Stimulated activated effector memory CD8-positive, alpha-beta T cell treated with anti-CD3 and anti-CD28 coated beads, Interleukin-12 subunit alpha, Interleukin-12 subunit beta, amount 100 ng/mL, for 72 hours (primary cell): ENCODE results near the gene SQSTM1.
"Not testable (repeated sequence)": the region's sequence is repeated elsewhere in the genome, so short reads cannot be mapped to it uniquely, and the experiment has no call there.

Experiments used
- ATAC-seq: fragments of 150-1000 bp; cut with Tn5 transposase; 2 replicates; pipeline ENCODE4 v1.10.0; 2021
- DNase-seq, 2 donors: peaks; one replicate each; pipeline ENCODE4 v3.0.0; 2021 to 2022; ENCODE audit warnings: low spot score in 2 of 2
- H3K27ac Mint-ChIP-seq: one replicate; pipeline ENCODE4 v1.8.0; 2022; ENCODE audit warnings: mild to moderate bottlenecking, mixed read lengths
- H3K36me3 Mint-ChIP-seq: one replicate; pipeline ENCODE4 v1.8.0; 2022; ENCODE audit warnings: mild to moderate bottlenecking, mixed read lengths
- H3K4me1 Mint-ChIP-seq: one replicate; pipeline ENCODE4 v1.8.0; 2022; ENCODE audit warnings: mixed read lengths
- H3K4me3 Mint-ChIP-seq: one replicate; pipeline ENCODE4 v1.8.0; 2022; ENCODE audit warnings: mild to moderate bottlenecking, mixed read lengths
- H3K9me3 Mint-ChIP-seq: one replicate; pipeline ENCODE4 v1.8.0; 2022; ENCODE audit warnings: mixed read lengths

SQSTM1 gene

DNA sequence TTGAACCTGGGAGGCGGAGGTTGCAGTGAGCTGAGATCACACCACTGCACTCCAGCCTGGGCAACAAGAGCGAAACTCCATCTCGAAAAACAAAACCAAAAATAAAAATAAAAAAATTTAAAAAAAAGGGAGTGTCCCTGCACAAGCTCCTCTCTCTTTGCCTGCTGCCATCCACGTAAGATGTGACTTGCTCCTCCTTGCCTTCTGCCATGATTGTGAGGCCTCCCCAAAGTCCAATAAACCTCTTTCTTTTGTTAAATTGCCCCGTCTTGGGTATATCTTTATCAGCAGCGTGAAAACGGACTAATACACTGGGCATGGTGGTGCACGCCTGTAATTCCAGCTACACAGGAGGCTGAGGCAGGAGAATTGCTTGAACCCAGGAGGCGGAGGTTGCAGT lies 31.4 kb upstream of the SQSTM1 start:
- H3K27ac Mint-ChIP-seq = peak overlapping the region; percentile 52
- peaks cover 15% of the 10 kb centered on the region for H3K4me1 Mint-ChIP-seq
- H3K36me3 Mint-ChIP-seq = peaks cover 27% of the 10 kb centered on the region
- H3K9me3 Mint-ChIP-seq, ATAC-seq, H3K4me3 Mint-ChIP-seq, DNase-seq: not testable (repeated sequence)

DNA sequence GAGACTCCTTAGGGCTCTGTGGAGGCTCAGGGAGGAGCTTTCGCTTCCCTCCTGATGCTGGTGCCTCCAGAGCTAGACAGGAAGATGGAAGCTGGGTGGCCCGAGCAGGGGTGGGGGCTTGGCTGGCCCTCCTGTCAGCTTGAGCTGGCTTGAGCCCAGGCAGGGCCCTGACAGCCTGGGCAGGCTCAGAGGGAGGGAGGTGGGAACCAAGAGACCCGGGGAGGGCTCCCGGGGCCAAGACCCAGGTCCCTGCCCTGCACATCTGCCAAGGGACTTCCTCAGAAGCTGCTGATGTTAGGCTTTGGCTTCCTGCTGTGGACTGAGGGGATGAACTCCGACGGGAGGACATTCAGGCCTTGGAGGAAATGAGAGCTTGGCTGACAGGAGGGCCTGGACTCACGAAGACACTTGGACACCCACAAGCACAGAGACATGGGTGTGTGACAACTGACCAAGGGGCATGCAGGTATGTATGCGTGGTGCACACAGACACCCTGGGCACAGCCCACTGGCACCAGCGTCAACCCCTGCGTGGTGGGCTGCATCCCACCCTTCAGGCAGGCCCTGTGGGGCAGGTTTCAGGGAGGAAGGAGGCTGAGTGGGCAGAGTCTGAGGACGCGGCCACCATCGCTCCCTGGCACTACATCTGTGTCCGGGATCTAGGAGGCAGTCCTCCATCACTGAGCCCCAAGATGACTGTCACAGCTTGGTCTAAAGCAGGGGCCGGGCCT lies 28.7 kb upstream of the SQSTM1 start:
- Mint-ChIP-seq H3K4me1 (peaks cover 32% of the 10 kb centered on the region), H3K4me3 (no peak overlapping the region), H3K27ac (peak overlapping the region; percentile 70), H3K9me3 (no peaks in the 10 kb centered on the region), H3K36me3 (peaks cover 26% of the 10 kb centered on the region)
- no peak for DNase-seq
- ATAC-seq = no peak

DNA sequence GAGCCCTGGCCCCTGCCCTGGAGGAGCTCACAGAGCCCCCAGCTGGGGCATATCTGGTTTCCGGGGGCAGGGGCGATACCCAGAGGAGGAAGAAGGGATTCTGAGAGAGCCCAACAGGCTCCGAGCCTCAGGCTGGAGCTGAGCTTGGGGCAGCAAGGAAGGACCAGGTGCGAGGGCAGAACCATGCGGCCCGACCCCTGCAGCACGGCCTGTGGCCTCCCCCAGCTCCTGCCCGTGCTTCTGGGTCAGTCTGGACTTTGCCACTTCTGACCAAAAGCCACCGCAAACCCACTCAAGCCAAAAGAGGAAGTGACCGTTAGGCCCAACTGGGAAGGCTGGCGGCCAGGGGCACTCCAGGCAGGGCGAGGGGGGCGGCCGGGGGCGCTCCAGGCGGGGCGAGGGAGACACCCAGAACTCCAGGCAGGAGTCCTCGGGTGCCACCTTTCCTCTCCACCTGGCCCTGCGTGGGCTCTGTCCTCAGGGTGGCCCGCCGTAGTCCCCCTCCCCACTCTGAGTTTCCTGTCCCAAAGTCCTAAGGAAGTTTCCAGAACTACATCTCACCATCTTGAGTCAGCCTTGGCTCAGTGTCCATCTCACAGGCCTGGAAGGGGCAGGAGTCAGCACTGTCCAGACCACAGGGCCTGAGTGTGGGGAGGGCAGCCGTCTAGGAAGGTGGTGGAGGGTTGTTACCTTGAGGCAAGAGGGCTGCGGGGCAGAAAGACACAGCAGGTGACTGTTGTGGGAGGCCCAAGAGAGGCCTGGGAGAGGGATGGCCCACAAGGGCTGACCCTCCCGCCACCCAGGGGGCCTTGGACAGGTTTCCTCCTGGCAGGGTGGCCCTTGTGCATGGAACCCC lies 27.9 kb upstream of the SQSTM1 start:
- Mint-ChIP-seq H3K4me3 (peak overlapping the region; percentile 63), H3K4me1 (peaks cover 34% of the 10 kb centered on the region), H3K27ac (peak overlapping the region; percentile 93), H3K9me3 (no peaks in the 10 kb centered on the region), H3K36me3 (peaks cover 34% of the 10 kb centered on the region)
- DNase-seq = no peak
- no peak for ATAC-seq

DNA sequence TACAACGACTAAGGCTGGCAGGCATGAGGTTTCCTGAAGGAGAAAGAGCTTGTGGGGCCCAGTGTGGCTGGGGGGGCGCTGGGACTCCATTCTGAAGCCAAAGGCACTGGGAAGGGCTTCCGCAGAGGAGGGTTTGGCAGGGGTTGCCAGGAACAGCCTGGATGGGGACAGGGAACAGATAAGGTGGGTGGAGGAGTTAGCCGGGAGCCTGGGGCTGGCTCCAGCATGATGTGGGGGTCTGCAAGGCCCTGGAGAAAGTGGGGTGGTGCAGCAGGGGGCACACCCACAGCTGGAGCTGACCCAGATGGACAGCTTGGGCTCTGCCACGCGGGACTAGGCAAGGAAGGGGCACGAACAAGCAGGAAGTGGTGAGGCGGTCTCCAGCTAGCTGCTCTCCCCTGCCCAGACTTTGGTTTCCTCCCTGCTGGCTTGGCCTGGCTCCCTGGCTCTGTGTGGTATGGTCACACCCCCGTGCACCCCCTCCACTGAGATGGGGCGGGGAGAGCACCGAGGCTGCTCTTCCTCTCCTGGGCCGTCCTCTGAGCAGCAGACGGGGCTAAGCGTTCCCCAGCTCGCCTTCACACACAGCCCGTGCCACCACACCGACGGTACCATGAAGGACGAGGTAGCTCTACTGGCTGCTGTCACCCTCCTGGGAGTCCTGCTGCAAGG lies 27.1 kb upstream of the SQSTM1 start, which contains the start of gene LTC4S:
Gene LTC4S (plus strand): TSS at position 519 of the 672 bp plus-strand sequence. CDS start 95 bp downstream, at position 614.
- peak within 1 kb of the TSS; percentile 63 for H3K4me3 Mint-ChIP-seq
- H3K36me3 Mint-ChIP-seq = peaks cover 36% of the 10 kb centered on the region
- peak within 1 kb of the TSS; percentile 93 for H3K27ac Mint-ChIP-seq
- DNase-seq (peak in 1 of 2 donors; percentile 72), ATAC-seq (peak; percentile 61)
- peaks cover 34% of the 10 kb centered on the region for H3K4me1 Mint-ChIP-seq
- H3K9me3 Mint-ChIP-seq = no peaks in the 10 kb centered on the region

DNA sequence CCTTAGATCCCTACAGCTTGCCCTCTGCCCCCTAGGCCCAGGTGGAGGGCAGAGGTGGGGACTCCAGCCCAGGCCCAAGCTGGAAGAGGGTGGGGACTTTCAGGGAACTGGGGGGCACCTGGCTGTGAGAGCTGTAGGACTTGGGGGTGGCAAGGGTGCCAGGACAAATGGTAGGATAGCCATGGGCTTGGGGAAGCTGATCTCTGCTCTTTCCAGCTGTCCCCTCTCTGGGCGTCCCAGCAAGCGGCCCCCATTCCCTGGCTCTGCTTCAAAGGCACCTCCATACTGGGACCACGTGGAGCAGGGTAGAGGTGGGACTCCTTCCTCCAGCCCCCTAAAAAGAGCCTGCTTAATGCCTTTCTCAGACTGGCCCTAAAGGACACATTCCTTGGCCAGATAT lies 26.5 kb upstream of the SQSTM1 start:
- no peak for DNase-seq
- Mint-ChIP-seq H3K27ac (peak overlapping the region; percentile 93), H3K4me3 (peak overlapping the region; percentile 63), H3K4me1 (peaks cover 34% of the 10 kb centered on the region), H3K36me3 (peaks cover 41% of the 10 kb centered on the region), H3K9me3 (no peaks in the 10 kb centered on the region)
- ATAC-seq = no peak

DNA sequence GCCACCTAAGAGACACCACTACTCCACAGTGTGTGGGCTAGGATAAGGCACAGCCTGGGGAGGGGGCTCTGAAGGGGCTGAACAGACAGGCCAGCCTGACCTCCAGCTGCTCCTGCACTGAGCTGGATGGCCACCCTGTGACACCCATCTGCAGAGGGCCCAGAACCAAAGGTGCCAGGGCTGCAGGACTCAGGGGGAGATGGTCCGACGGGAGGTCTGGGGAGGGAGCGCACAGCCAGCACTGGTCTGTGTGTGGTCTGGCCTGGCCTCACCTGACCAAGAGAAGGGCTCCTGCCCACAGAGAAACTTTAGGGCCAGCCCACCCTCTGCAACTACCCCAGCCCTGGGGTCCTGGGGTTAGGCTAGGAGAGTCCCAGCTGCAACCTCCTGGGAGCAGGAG lies 26.1 kb upstream of the SQSTM1 start:
- Mint-ChIP-seq H3K9me3 (no peaks in the 10 kb centered on the region), H3K27ac (peak overlapping the region; percentile 93), H3K36me3 (peaks cover 45% of the 10 kb centered on the region), H3K4me3 (peak overlapping the region; percentile 63), H3K4me1 (peaks cover 37% of the 10 kb centered on the region)
- ATAC-seq (no peak), DNase-seq (no peak)

DNA sequence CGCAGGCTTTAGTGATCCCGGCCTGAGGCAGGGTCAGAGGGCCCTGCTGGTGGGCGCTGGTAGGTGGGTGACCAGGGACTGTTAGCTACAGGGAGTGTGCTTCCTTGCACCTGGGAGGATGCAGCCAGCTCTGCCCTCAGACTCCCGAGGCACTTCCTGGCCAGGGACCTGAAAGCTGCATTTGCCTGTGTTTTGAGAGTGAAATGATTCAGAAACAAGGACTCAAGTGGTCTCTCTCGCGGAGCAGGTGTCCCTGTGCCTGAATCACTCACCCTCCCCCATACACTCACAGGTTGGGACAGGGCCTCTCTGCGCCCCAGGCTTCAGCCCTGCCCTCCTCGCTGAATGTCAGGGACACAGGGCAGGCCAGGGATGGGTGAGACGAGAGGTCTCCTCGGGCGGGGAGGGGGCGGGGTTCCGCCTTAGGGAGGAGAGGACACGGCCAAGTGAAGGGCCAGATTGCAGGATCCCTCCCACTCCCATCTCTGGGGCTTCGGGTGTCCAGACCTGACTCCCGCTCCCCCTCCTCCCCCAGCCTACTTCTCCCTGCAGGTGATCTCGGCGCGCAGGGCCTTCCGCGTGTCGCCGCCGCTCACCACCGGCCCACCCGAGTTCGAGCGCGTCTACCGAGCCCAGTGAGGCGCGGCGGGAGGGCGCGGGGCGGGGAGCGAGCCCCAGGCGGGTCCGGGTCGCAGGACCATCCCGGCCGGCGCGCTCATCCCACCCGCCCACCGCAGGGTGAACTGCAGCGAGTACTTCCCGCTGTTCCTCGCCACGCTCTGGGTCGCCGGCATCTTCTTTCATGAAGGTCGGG lies 25.4 kb upstream of the SQSTM1 start:
- Mint-ChIP-seq H3K36me3 (peaks cover 52% of the 10 kb centered on the region), H3K9me3 (no peaks in the 10 kb centered on the region), H3K27ac (peak overlapping the region; percentile 93), H3K4me1 (peaks cover 41% of the 10 kb centered on the region), H3K4me3 (peak overlapping the region; percentile 63)
- DNase-seq = no peak
- no peak for ATAC-seq

DNA sequence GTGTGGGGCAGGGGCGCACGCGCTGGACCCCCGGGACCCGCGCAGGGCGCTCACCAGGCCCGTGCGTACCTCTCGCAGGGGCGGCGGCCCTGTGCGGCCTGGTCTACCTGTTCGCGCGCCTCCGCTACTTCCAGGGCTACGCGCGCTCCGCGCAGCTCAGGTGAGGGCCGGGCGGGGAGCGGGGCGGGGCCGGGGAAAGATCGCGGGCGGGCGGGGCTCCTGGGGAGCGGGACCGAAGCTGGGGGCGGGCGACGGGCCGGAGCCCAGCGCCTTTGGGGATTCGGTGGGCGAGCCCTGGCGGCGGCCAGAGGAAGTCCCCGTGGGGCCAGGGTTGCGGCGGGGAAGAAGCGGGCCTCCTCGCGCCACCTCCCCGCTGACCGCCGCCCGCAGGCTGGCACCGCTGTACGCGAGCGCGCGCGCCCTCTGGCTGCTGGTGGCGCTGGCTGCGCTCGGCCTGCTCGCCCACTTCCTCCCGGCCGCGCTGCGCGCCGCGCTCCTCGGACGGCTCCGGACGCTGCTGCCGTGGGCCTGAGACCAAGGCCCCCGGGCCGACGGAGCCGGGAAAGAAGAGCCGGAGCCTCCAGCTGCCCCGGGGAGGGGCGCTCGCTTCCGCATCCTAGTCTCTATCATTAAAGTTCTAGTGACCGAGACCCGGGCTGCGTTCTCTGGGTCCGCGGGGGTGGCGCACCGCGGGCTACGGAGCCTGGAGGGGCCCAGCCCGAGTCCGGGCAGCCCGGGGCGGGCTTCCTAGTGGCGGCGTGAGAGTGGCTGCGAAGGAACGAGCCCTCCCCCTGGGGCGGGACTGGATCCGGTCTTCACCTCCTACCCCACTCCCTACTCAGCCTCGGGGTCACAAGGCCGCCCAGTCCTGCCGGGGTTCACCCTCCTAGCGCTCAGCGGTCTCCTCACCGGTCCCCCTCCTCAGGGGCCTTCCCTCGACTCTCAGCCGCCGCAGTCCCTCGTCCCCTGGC lies 24.6 kb upstream of the SQSTM1 start:
- H3K9me3 Mint-ChIP-seq = no peaks in the 10 kb centered on the region
- H3K4me1 Mint-ChIP-seq = peaks cover 41% of the 10 kb centered on the region
- DNase-seq (peak; percentile 73 to 88), ATAC-seq (peak; percentile 80)
- H3K4me3 Mint-ChIP-seq = peak overlapping the region; percentile 63
- peaks cover 48% of the 10 kb centered on the region for H3K36me3 Mint-ChIP-seq
- H3K27ac Mint-ChIP-seq = peak overlapping the region; percentile 86

DNA sequence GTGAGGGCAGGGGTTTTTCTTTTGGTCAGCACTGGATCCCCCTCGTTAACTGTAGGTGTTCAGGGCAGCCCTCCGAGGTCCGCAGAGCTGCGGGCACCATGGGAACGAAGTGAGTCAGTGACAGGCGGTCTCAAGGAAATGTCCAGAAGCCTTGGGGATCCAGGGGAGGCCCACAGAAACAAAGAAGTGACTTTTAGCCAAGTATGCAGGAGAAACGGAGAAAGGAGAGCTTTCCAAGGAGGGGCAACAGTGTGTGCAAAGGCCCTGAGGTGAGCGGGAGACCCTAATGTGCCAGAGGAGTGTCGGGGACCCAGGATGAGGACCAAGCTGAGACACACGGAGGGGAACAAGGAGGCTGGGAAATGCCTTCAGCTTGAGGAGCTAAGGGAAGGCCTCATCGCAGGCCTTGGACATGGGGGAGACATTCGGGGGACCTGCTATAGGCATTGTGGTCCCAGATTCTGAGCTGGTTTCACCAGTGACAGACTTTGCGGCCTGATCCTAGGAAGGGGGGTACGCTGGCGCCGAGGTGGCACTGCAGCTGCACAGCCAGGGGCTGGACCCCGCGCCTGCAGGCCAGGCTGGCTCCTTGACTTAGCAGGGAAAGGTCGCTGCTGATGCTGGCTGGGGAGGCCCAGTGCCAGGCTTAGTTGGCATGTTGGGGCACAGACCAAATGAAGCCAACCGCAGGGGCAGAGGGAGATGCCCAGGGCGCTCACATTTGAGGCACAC lies 23.7 kb upstream of the SQSTM1 start:
- Mint-ChIP-seq H3K27ac (peak overlapping the region; percentile 86), H3K36me3 (peaks cover 52% of the 10 kb centered on the region), H3K9me3 (no peaks in the 10 kb centered on the region), H3K4me1 (peaks cover 47% of the 10 kb centered on the region), H3K4me3 (peak overlapping the region; percentile 63)
- DNase-seq (no peak), ATAC-seq (no peak)

DNA sequence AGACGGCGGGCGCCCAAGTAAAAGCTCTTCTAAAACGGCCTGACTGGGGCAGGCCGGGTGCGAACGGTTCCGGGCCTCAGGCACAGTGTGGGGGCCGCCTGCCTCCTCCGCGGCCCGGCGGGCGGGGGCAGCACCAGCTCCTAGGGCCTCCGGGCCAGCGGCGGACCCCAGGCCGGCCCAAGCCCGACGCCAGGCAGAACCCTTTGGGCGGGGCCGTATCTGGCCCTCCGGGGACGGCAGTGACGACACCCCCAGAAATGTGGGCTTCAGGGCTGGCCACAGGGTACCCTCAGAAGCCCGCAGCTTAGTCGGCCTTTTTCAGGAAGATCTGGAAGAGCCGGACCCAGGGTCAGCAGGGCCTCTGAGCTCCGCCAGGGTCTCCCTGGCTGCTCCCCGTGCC lies 23.0 kb upstream of the SQSTM1 start:
- Mint-ChIP-seq H3K4me1 (peaks cover 54% of the 10 kb centered on the region), H3K36me3 (peaks cover 50% of the 10 kb centered on the region), H3K4me3 (no peak overlapping the region), H3K27ac (no peak overlapping the region), H3K9me3 (no peaks in the 10 kb centered on the region)
- ATAC-seq (no peak), DNase-seq (no peak)

DNA sequence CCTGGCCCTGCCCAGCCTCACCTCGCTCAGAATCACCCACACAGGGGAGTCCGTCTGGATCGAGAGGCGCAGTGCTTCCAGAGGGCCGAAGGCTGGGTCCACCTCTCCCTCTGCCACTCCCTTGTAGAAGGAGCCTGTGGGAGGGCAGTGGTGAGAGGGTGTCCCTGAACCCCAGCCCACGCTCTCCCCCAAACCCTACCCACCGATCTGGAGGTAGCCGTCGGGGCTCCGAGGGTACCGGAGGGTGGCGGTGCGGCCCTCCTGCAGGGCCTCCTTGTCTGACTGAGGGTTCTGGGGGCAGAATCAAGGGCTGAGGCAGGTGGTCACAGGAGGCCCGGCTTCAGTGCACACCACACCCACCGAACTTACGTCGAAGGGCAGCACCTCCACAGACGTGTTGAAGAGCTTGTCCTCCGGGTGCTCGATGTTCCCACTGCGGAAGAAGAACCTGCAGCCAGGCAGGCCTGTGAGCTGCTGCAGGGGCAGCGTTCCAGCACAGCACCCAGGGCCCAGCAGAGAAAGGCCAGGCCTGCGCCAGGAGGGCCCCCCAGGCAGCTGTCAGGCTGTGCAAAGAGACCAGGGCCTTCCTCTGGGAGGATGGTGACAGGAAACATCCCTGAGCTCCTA lies 22.4 kb upstream of the SQSTM1 start:
- Mint-ChIP-seq H3K9me3 (no peaks in the 10 kb centered on the region), H3K4me3 (no peak overlapping the region), H3K36me3 (peaks cover 48% of the 10 kb centered on the region), H3K27ac (no peak overlapping the region), H3K4me1 (peaks cover 55% of the 10 kb centered on the region)
- DNase-seq (no peak), ATAC-seq (no peak)

DNA sequence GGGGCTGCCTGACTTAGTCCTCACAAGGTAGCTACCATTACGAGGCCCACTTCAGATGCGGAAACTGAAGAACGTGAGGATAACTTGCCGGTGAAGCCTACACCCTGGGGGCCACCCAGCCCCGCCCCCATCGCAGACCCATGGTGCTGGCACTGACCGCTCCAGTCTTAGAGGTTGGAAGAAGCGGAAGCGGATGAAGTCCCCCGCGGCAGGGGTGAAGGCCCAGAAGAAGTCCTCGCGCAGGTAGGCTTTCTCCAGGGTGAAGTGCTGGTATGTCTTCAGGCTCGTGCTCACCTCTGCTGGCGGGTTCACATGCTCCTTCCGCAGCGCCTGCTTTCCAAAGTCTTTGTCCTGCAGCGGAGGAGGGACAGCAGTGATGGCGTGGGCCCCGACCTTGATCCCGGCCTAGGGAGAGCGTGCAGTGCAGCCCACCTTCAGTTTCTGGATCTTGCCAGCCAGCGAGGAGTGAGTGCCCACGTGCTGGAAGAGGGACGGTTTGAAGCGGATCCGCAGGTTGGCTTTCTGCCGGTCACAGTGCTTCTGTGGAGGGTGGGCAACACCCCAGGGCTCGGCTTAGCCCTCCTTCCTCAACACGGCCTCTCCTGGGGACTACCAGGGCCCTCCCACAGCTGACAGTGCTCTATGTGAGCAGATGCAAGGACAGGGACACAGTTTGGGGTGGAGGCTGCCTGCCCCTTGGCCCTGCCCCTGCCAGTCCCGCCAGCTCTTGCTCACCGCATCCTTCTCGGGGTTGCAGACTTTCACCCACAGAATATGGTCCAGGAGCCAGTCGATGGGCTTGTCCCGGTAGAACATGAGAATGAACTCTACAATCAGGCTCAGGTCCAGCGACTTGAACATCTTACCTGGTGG lies 21.7 kb upstream of the SQSTM1 start:
- H3K36me3 Mint-ChIP-seq = peaks cover 42% of the 10 kb centered on the region
- H3K9me3 Mint-ChIP-seq = no peaks in the 10 kb centered on the region
- H3K4me3 Mint-ChIP-seq = no peak overlapping the region
- H3K4me1 Mint-ChIP-seq = peaks cover 55% of the 10 kb centered on the region
- ATAC-seq (no peak), DNase-seq (no peak)
- H3K27ac Mint-ChIP-seq = no peak overlapping the region
